Measurements from ENCODE around the gene POLR3E.

- TF ChIP-seq, protein P1, sequence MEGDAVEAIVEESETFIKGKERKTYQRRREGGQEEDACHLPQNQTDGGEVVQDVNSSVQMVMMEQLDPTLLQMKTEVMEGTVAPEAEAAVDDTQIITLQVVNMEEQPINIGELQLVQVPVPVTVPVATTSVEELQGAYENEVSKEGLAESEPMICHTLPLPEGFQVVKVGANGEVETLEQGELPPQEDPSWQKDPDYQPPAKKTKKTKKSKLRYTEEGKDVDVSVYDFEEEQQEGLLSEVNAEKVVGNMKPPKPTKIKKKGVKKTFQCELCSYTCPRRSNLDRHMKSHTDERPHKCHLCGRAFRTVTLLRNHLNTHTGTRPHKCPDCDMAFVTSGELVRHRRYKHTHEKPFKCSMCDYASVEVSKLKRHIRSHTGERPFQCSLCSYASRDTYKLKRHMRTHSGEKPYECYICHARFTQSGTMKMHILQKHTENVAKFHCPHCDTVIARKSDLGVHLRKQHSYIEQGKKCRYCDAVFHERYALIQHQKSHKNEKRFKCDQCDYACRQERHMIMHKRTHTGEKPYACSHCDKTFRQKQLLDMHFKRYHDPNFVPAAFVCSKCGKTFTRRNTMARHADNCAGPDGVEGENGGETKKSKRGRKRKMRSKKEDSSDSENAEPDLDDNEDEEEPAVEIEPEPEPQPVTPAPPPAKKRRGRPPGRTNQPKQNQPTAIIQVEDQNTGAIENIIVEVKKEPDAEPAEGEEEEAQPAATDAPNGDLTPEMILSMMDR (conservative IDR thresholded peaks at IDR 0.05), result no peak
- TF ChIP-seq EZH2 (IDR thresholded peaks at IDR 0.05; ENCODE audit: low read depth), result no peak
Observed at GRCh38 chr16:22380529-22380928, 83.3 kb downstream of the POLR3E start.
